Stimulated activated CD8-positive, alpha-beta memory T cell treated with anti-CD3 and anti-CD28 coated beads, Interleukin-15, amount 100 ng/mL, for 24 hours (primary cell): Measurements from ENCODE around the gene TGFBR2.

Experiments used
- DNase-seq: peaks from one replicate; pipeline ENCODE4 v3.0.0-alpha.2; 2020; ENCODE audit warnings: low read depth

Gene TGFBR2

DNA sequence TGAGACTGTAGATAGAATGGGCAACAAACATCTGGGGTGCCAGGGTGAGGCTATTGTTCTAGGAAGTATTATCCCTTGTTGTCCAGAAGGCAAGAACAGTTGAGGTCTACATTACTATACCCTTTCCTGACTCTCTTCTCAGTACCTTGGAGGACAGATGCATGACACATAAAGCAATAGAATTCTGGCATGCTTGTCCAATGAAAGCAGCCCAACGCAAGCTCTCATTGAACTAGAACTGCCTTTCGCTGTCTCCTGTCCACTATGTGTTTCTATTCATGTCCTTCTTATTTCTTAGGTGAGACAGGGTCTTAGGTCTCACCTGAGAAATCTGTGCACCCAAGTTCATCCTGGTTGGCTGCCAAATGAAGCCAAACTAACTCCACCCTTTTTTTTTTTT, 68.6 kb downstream of the TGFBR2 start:
- DNase-seq, result no peak

DNA sequence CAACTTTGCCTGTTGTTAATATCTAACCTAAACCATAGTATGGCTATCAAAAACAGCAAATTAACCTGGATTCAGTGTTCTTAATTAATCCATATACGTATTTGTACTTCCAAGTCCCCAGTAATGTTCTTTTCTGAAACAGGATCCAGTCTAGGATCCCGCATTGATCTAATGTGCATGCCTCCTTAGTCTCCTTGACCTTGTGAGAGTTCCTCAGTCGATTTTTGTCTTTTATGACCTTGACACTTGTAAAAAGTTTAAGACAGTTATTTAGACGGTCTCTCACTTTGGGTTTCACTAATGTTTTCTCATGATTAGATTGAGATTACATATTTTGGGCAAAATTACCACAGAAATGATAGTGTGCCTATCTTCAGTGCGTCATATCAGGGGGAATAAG, 69.4 kb downstream of the TGFBR2 start:
- no peak for DNase-seq

DNA sequence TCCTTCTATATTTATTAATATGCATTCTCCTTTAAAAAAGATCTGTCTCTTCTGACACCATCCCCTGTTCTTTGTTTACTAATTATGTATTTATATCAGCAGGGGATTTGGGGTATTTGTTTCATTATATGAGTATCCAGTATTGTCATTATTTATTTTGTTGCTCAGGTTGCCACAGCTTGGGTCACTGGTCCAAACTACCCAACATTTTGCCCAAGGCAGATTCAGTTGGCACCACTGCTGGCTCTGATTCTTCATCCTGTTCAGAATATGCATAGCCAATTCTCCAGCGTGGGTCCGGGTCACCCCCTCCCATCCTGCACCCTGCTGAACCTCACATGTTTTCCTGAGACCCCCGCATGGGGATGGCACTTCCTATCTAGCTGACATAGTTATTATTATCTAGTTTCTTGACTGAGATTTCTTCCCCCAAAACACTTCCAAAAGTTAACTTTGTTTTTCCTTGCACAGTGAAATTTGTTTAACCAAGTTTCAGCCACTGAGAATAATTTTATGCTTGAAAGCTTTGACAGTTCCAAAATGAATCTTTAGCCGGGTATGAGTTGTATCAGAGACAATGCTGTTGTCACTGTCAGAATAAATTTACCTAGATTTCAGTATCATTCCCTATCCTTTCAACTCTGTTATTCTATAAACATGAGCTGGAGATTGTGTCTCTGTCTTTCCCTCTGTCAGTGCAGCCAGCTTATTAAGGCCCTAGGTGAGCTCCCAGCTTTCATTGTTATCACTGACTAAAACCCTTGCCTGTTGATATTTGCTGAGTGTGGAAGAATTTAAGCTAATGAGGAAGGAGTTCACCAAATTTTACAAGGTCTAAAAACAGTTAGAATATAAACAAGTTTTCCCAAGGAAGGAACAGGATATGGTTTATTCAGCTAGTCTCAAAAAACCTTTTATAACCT, 70.3 kb downstream of the TGFBR2 start:
- no peak for DNase-seq

DNA sequence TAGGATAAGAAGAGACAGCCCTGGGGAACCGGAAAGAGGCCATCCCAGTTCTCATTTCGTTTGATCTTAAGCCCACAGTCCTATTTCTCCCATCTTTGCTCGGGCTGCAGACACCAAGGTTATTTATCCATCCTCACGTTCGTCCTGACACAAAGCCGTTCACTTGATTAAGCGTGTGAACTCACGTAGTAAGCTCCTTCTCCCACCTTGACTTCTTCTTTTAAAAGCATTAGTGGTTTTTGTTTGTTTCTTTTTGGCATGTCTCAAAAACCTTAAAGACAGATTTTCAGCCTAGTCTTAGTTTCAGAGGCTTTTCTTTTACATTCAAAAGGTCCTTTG, 70.9 kb downstream of the TGFBR2 start:
- DNase-seq, result no peak

DNA sequence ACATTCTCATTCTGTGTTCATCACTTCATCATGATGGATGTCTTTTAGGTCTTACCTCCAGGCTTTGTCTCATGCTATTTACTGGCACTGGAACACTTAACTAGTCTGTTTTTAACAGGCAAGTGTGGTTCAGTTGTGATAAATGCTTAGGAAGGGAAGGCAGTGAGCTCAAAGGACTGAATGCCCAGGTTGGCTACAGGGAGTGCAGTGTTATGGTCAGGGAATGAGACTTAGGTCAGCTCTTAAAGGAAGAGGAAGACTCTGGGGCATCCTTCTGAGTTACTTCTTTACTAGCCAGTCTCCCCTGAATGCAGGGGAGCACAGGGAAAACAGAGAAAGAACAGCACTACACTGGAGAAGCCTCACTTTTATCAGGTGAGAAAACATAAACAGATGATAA, 72.6 kb downstream of the TGFBR2 start:
- no peak for DNase-seq

DNA sequence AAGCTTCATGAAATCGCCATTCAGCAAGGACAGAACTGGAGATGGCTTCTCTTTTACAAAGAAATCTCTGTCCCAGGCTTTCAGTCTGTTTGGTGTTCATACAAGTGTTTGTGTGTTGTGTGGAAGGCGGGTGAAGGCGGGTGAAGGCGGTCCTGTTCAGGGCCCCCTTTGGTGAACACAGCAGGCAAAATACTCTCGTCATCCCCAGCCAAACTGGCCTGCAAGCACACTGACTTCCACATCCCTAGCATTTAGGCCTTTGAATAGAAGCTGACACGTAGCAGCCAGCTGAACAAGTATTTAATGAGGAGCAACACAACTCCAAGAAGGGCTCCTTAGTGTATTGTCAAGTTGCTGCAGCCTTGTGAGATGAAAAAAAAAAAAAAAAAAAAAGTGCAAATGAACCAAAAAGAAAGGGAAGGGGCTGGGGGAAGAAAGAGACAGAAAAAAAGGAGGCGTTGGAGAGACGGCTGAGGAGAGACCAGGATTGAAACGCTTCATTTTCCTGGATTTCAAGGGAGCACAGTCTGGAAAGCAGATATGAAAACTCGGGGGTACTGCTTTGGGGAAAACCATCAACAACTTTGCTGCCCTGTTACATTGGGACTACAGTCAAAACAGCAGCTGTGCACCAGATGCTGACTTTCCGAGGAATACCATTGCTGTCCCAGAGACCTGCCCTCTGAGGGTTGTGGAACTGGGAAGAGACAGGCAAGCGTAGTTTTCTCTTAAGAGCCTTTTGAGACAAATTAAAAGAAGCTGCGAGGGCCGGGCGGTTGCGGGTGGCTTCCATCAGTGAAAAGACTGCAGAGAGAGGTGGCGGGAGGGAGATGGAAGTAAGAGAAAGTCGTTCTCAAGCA, 74.6 kb downstream of the TGFBR2 start:
- DNase-seq, result no peak

DNA sequence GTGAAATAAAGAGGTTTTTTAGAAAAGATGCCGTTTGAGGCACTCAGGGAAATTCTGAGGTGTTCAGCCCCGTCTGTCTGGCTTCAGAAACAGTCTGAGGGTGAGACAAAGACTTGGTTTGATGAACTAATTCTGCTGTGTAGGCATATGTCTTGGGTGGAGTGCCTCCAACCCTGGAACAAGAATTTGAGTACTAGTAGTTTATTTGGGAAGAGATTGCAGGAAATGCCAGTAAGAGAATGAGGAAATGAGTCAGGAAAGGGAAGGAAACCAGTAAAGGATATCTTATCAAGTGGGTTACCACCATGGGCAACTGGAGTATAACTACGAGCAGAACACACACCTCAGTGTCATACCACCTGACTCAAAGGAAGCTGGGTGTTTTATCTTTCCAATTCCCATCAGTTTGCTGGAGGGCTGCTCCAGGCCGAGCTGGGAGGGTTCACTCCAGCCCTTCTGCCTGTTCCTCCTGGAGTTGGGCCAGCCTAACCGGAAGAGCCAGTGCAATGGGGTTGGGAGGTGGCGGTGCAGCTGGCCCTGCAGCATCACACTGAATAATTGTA, 75.3 kb downstream of the TGFBR2 start:
- DNase-seq, result no peak

DNA sequence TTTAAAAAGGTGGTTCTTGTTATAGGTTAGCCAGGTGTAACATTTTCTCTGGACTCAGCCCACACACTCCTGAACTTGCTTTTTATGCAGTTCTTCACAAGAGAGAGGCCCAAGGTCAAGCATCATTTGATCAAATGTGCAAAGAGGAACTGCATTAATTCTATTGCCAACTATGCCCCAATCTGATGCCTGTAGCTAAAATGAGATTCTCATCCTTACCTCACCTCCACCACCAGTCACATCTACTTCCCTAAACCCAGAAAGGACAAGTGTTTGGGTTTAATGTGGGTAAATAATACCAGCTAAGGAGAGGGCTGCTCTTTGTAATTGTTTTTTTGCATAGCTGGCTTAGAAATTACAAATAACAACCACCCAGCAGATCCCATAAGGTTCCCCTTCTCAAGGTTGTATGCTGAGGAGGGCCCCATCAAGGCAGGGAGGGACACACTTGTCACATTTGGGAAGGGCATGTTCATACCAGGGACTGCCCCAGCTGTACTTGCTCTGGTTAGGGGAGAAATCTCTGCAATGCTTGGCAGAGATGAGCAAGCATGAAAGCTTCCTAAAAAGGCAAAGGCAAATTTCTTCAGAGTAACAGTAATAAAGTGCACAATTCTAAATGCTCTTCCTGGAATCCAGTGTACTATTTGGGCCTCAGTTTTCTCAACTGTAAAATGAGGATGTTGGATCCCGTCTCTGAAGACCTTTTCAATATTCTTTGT, 76.2 kb downstream of the TGFBR2 start:
- DNase-seq, result no peak

DNA sequence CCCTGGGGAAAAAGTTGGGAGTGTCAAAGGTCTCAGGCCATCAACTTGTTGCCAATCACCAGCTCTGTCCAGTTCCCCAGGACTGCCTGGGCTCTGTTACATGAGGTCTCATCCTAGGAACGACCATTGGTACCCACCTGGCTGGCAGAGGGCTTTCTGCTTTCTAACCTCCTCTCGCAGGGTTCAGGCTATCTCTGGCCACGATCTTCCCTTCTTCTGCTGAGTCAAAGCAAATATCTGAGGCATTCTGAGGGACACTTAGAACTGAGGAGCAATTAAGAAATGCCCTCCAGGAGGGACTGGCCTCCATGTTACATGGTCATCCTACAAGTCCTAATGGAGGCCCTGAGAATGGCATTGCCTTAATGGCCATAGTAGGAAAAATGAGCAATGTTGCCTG, 77.4 kb downstream of the TGFBR2 start:
- DNase-seq, result no peak

DNA sequence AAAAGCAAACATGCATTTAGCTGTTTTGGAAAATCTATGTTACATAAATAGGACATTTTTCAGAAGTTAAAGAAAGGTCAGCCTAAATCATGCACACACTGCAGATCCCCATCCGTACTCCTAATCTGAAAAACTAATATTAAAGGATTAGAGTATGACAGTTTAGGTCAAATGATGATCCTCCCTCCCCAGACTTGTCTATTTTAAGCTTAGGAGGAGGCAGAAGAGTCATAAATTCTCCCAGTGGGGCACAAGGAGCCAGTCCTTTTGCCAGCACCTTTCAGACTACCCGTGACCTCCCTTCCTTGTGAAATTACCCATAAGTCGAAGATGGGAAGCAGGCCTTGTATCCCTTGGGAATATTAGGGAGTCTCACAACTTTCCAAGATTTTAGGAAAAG, 78.0 kb downstream of the TGFBR2 start:
- DNase-seq, result no peak

DNA sequence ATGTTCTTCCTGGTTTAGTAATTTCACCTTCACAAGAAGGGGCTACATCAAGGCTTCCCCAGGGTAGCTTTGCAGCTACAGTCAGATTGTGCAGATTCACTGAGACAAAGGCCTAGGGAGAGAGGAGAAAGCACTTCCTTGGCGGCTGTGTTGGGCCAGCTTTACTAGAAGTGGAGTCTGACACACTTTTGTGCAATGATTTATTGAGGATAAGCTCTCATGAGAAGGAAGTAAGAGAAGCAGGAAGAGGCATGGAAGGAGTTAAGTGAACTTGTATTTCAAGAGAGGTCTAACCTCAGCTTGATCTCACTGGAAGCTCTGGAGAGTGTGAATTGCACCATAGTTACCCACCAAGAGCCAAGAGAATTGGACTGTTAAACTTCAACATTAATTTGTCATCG, 78.9 kb downstream of the TGFBR2 start:
- DNase-seq, result no peak

DNA sequence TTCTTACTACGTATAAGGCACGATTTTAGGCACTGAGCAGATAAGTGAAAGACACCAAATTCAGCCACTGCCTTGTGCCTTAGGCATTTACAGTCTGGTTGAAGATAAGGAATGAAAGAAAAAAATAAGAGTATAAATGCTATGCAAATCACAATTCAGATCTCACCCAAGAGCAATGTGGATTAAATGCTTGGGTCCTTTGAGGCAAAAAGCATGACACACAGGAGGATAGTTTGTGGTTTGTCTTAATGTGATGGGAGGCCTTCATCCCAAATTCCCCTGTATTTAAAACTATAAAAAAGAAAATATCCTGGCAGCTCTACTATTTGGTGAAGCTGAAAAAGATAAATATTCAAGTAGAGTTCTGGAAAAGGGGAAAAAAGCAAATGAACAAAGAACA, 79.8 kb downstream of the TGFBR2 start:
- no peak for DNase-seq

DNA sequence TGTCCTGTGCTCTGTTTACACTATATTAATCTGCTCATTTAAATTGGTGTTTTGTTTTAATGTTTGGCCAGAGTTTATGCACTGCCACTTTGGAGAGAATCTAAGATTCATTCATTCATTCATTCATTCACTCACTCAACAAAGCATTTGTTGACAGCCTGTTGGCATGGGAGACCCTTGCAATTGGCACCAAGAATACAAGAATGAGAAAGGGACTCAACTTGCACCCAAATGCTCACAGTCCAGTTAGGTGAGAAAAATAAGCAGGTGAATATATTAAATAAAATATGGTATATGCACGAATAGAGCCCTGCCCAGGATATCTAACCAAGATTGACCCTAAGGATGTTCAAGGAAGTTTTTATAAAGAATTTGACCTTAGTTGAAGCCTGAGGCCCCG, 80.4 kb downstream of the TGFBR2 start:
- no peak for DNase-seq

DNA sequence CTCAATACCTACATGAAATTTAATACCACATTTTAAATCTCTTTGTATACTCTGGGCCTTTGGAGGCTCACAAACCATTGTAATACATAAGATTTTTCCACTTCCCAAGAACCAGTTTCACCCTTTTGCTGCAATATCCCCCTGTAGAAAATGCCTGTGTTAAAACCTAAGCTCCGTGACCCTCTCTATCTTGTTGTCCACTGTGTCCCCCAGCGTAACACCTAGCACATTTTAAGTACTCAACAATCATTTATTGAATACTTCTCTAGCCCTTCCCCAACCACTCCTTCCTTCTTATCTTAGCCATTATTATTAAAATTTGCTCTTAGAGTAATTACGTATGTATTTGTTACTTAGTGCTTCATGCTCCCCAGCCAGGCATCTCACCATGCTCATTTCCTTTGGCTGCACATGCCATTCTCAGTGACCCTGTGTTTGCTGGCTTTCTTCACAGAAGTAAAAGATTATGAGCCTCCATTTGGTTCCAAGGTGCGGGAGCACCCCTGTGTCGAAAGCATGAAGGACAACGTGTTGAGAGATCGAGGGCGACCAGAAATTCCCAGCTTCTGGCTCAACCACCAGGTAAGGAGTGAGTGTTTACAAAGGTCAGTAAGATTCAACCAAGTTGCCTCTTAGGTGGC, 81.6 kb downstream of the TGFBR2 start:
- DNase-seq, result no peak

DNA sequence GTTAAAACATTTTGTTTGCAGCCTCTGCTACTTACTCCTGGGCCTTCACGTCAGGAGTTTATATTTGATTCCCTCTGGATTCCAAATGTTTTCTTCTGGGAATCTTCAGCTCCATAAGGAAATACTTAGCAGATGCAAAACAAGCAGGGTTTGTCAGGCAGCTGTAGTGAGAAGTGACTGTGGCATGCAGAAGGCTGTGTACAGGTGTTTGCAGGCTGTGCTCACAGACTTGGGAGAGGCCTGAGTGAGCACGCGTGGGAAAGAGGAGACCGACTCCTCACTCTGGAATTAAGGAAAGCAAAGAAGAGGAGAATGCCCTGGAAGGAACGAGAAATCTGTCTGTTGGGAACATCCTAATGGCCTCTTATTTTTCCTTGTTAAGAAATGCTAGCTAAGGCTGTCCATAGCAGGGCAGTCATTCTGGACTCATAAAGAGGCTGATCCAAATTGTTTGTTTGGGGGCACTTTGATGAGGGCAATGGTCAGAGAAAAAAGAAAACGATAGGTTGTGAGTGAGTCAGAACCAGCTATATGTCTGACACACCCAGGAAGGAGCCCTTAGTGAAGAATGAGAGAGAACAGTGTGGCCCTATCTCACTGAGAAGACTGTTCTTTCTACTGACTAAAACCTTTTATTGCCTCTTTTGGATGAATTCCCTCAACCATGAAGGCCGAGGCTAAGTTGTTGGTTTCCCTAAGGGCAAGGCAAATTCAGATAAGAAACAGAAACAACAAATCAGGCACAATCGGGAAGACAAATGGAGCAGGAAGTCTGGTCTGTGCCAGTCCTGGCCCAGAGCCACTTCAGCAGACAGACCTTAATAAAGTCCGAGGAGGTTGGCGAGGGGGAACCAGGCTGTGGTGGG, 82.6 kb downstream of the TGFBR2 start:
- no peak for DNase-seq

DNA sequence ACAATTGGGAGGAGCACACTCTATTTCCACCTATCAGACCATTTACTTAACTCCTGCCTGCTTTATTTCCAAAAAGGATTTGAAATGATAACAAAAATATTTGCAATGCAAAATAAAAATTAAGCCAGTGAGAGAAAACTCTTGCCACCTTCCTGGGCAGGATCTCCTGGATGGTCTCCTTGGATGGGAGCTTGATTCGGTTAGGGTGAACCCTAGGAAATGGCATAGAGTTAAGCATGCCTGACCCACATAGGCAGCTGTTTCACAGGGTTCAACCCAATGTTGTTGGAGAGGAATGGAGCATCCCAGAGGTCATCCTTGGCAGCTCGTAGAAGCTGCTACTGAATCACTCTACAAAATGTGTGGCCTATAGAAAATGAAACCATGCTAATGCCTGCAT, 83.8 kb downstream of the TGFBR2 start:
- no peak for DNase-seq

DNA sequence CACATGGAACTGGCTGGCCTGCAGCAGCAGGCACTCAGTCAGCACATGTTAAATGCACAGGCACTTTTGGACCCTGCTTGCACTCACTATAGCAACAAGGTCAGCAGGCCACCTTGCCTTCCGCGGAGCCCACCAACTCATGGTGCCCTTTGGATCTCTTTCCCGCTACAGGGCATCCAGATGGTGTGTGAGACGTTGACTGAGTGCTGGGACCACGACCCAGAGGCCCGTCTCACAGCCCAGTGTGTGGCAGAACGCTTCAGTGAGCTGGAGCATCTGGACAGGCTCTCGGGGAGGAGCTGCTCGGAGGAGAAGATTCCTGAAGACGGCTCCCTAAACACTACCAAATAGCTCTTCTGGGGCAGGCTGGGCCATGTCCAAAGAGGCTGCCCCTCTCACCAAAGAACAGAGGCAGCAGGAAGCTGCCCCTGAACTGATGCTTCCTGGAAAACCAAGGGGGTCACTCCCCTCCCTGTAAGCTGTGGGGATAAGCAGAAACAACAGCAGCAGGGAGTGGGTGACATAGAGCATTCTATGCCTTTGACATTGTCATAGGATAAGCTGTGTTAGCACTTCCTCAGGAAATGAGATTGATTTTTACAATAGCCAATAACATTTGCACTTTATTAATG, 85.0 kb downstream of the TGFBR2 start:
- no peak for DNase-seq

DNA sequence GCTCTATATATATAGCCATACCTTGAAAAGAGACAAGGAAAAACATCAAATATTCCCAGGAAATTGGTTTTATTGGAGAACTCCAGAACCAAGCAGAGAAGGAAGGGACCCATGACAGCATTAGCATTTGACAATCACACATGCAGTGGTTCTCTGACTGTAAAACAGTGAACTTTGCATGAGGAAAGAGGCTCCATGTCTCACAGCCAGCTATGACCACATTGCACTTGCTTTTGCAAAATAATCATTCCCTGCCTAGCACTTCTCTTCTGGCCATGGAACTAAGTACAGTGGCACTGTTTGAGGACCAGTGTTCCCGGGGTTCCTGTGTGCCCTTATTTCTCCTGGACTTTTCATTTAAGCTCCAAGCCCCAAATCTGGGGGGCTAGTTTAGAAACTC, 85.5 kb downstream of the TGFBR2 start:
- DNase-seq, result no peak

DNA sequence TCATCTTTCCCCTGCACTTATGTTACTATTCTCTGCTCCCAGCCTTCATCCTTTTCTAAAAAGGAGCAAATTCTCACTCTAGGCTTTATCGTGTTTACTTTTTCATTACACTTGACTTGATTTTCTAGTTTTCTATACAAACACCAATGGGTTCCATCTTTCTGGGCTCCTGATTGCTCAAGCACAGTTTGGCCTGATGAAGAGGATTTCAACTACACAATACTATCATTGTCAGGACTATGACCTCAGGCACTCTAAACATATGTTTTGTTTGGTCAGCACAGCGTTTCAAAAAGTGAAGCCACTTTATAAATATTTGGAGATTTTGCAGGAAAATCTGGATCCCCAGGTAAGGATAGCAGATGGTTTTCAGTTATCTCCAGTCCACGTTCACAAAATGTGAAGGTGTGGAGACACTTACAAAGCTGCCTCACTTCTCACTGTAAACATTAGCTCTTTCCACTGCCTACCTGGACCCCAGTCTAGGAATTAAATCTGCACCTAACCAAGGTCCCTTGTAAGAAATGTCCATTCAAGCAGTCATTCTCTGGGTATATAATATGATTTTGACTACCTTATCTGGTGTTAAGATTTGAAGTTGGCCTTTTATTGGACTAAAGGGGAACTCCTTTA, 86.2 kb downstream of the TGFBR2 start:
- DNase-seq, result no peak
